ENCODE data around the gene TOM1.

TOM1 gene

GRCh38 chr22:35288116-35288515, 11.6 kb upstream of the TOM1 start:
- no peaks in the 10 kb centered on the region for H3K4me1 ChIP-seq (ENCODE audit: insufficient read depth, low read length, poor library complexity, severe bottlenecking)
- H3K36me3 ChIP-seq (ENCODE audit: insufficient read depth, low read length): peaks cover 83% of the 10 kb centered on the region
- H3K9ac ChIP-seq (ENCODE audit: low read depth, low read length, poor library complexity, severe bottlenecking): no peak overlapping the region
- no peak overlapping the region for H3K4me2 ChIP-seq (ENCODE audit: low read depth, low read length, poor library complexity, severe bottlenecking)
- no peaks in the 10 kb centered on the region for H4K20me1 ChIP-seq (ENCODE audit: insufficient read depth, low read length, poor library complexity, severe bottlenecking)
- no peaks in the 10 kb centered on the region for H3K79me2 ChIP-seq (ENCODE audit: insufficient read depth, low read length)
- no peaks in the 10 kb centered on the region for H3F3A ChIP-seq (ENCODE audit: low read depth)
- H3K27me3 ChIP-seq (ENCODE audit: insufficient read depth, low read length, poor library complexity, severe bottlenecking): no peaks in the 10 kb centered on the region
- H3K4me3 ChIP-seq (ENCODE audit: low read length, poor library complexity, severe bottlenecking): no peak overlapping the region
- no peaks in the 10 kb centered on the region for H3K9me3 ChIP-seq (ENCODE audit: insufficient read depth, low read depth, low read length)
- TF ChIP-seq EZH2phosphoT487 (IDR thresholded peaks at IDR 0.05; ENCODE audit: borderline replicate concordance) (no peak), CTCF (conservative IDR thresholded peaks at IDR 0.05; ENCODE audit: low read length) (no peak)
- H2AFZ ChIP-seq (ENCODE audit: low read length): no peak overlapping the region
- no peaks in the 10 kb centered on the region for H3K9me2 ChIP-seq (replicated peaks; ENCODE audit: low read depth, low read length)

- Histone ChIP-seq H3K79me2 (ENCODE audit: insufficient read depth, low read length) (no peaks in the 10 kb centered on the region), H3K4me3 (ENCODE audit: low read length, poor library complexity, severe bottlenecking) (no peak overlapping the region), H3K9me2 (replicated peaks; ENCODE audit: low read depth, low read length) (no peaks in the 10 kb centered on the region), H3K36me3 (ENCODE audit: insufficient read depth, low read length) (peaks cover 63% of the 10 kb centered on the region), H3K9me3 (ENCODE audit: insufficient read depth, low read depth, low read length) (no peaks in the 10 kb centered on the region), H3F3A (ENCODE audit: low read depth) (no peaks in the 10 kb centered on the region), H3K4me2 (ENCODE audit: low read depth, low read length, poor library complexity, severe bottlenecking) (no peak overlapping the region), H3K27me3 (ENCODE audit: insufficient read depth, low read length, poor library complexity, severe bottlenecking) (no peaks in the 10 kb centered on the region), H3K9ac (ENCODE audit: low read depth, low read length, poor library complexity, severe bottlenecking) (no peak overlapping the region), H2AFZ (ENCODE audit: low read length) (no peak overlapping the region), H3K4me1 (ENCODE audit: insufficient read depth, low read length, poor library complexity, severe bottlenecking) (no peaks in the 10 kb centered on the region), H4K20me1 (ENCODE audit: insufficient read depth, low read length, poor library complexity, severe bottlenecking) (no peaks in the 10 kb centered on the region)
- no peak for TF ChIP-seq CTCF (conservative IDR thresholded peaks at IDR 0.05; ENCODE audit: low read length)
- TF ChIP-seq EZH2phosphoT487 (IDR thresholded peaks at IDR 0.05; ENCODE audit: borderline replicate concordance): no peak
These were observed 6.9 kb upstream of the TOM1 start for GRCh38 chr22:35292786-35293185.

- Histone ChIP-seq H4K20me1 (ENCODE audit: insufficient read depth, low read length, poor library complexity, severe bottlenecking) (no peaks in the 10 kb centered on the region), H3K9ac (ENCODE audit: low read depth, low read length, poor library complexity, severe bottlenecking) (no peak overlapping the region), H2AFZ (ENCODE audit: low read length) (no peak overlapping the region), H3K4me3 (ENCODE audit: low read length, poor library complexity, severe bottlenecking) (no peak overlapping the region), H3K79me2 (ENCODE audit: insufficient read depth, low read length) (peaks cover 8% of the 10 kb centered on the region; the same call in 1 of the 2 replicates), H3K27me3 (ENCODE audit: insufficient read depth, low read length, poor library complexity, severe bottlenecking) (no peaks in the 10 kb centered on the region), H3F3A (ENCODE audit: low read depth) (no peaks in the 10 kb centered on the region; the same call in 1 of the 2 replicates), H3K9me2 (replicated peaks; ENCODE audit: low read depth, low read length) (no peaks in the 10 kb centered on the region), H3K36me3 (ENCODE audit: insufficient read depth, low read length) (peaks cover 39% of the 10 kb centered on the region), H3K4me1 (ENCODE audit: insufficient read depth, low read length, poor library complexity, severe bottlenecking) (peaks cover 5% of the 10 kb centered on the region), H3K9me3 (ENCODE audit: insufficient read depth, low read depth, low read length) (no peaks in the 10 kb centered on the region), H3K4me2 (ENCODE audit: low read depth, low read length, poor library complexity, severe bottlenecking) (no peak overlapping the region)
- no peak for TF ChIP-seq EZH2phosphoT487 (IDR thresholded peaks at IDR 0.05; ENCODE audit: borderline replicate concordance)
- TF ChIP-seq CTCF (conservative IDR thresholded peaks at IDR 0.05; ENCODE audit: low read length): no peak
These were observed 3.6 kb upstream of the TOM1 start for GRCh38 chr22:35296051-35296450.
